OCI-LY1 (cell line): ENCODE results near the gene PKD2L1.
"Not testable (repeated sequence)": the region's sequence is repeated elsewhere in the genome, so short reads cannot be mapped to it uniquely, and the experiment has no call there.

Source experiments
- H2AFZ ChIP-seq: fragments of 200-600 bp; sonication (generic), shearing (Covaris generic); 2 replicates; pipeline ENCODE4 v1.6.0; 2014; ENCODE audit warnings: antibody characterized with exemption, mild to moderate bottlenecking, low read length
- H3F3A ChIP-seq: fragments of 200-600 bp; sonication (generic), shearing (Covaris generic); 2 replicates; pipeline ENCODE4 v1.6.0; 2014; ENCODE audit warnings: mild to moderate bottlenecking, antibody characterized with exemption, low read length, moderate library complexity; ENCODE audit not compliant: insufficient read depth
- H3K27ac ChIP-seq: fragments of 200-600 bp; sonication (generic); 2 replicates; pipeline ENCODE4 v1.5.1; 2014; ENCODE audit warnings: low read length, mixed run types, mild to moderate bottlenecking, low read depth; ENCODE audit not compliant: poor library complexity, severe bottlenecking
- H3K27me3 ChIP-seq: fragments of 200-600 bp; sonication (generic); 2 replicates; pipeline ENCODE4 v1.6.0; 2014; ENCODE audit warnings: antibody characterized with exemption, mild to moderate bottlenecking, low read length, moderate library complexity; ENCODE audit not compliant: insufficient read depth
- H3K36me3 ChIP-seq: fragments of 200-600 bp; sonication (generic); 2 replicates; pipeline ENCODE4 v1.6.1; 2014; ENCODE audit warnings: mild to moderate bottlenecking, antibody characterized with exemption, low read length, moderate library complexity, mixed read lengths; ENCODE audit not compliant: insufficient read depth
- H3K4me1 ChIP-seq: fragments of 200-600 bp; sonication (generic); 2 replicates; pipeline ENCODE4 v1.5.1; 2014; ENCODE audit warnings: mild to moderate bottlenecking, low read length, moderate library complexity; ENCODE audit not compliant: insufficient read depth, severe bottlenecking
- H3K4me2 ChIP-seq: fragments of 200-600 bp; sonication (generic), shearing (Covaris generic); 2 replicates; pipeline ENCODE4 v1.6.1; 2014; ENCODE audit warnings: low read length
- H3K4me3 ChIP-seq: fragments of 200-600 bp; sonication (generic); 2 replicates; pipeline ENCODE4 v1.5.1; 2014; ENCODE audit warnings: low read length, low read depth, mild to moderate bottlenecking, mixed read lengths; ENCODE audit not compliant: poor library complexity, severe bottlenecking
- H3K79me2 ChIP-seq: fragments of 200-600 bp; shearing (Covaris generic); 2 replicates; pipeline ENCODE4 v1.6.1; 2016; ENCODE audit warnings: mixed run types, low read length, mixed read lengths; ENCODE audit not compliant: insufficient read depth
- H3K9ac ChIP-seq: fragments of 200-600 bp; sonication (generic), shearing (Covaris generic); 2 replicates; pipeline ENCODE4 v1.6.1; 2014; ENCODE audit warnings: mild to moderate bottlenecking, low read length, mixed read lengths
- H3K9me2 ChIP-seq: fragments of 200-600 bp; sonication (generic), shearing (Covaris generic); 2 replicates; pipeline ENCODE4 v1.6.1; 2014; ENCODE audit warnings: low read depth, mild to moderate bottlenecking, low read length, mixed read lengths
- H3K9me3 ChIP-seq: fragments of 200-600 bp; shearing (Covaris generic); 2 replicates; pipeline ENCODE4 v1.6.1; 2014; ENCODE audit warnings: low read length, mixed read lengths
- H4K20me1 ChIP-seq: fragments of 200-600 bp; sonication (generic), shearing (Covaris generic); 2 replicates; pipeline ENCODE4 v1.6.0; 2016; ENCODE audit warnings: mild to moderate bottlenecking, low read length; ENCODE audit not compliant: insufficient read depth
- EZH2 ChIP-seq: fragments of 200-600 bp; sonication (generic), shearing (Covaris generic); IDR thresholded peaks from 2 replicates; pipeline ENCODE4 v1.8.0; 2017; ENCODE audit warnings: borderline replicate concordance, mixed run types, mild to moderate bottlenecking, antibody characterized with exemption, low read length, moderate library complexity, mixed read lengths
- TF ChIP-seq, protein P1 (sequence below): fragments of 200-600 bp; sonication (generic), shearing (Covaris generic); IDR thresholded peaks from 2 replicates; pipeline ENCODE4 v1.5.1; 2017; ENCODE audit warnings: mild to moderate bottlenecking, antibody characterized with exemption, low read length, moderate library complexity, mixed read lengths

Gene PKD2L1

DNA sequence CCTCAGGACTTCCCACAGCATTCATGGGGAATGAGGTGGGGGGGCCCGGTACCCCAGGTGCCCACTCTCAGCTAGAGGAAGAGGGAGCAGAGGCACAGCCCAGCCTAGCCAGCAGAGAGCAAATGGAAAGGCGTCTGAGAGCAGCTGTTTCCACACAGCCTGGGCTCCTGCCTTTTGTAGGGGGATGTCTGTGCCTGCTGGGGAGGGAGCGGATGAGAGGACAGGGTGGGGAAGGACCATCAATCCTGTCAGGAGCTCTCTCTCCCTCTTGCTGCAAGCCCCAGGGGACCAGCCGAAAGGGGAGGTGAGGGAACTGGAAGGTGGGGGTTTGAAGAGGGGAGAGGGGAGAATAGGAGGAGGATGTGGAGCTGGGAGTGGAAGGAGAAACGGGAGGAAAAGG is at the start of gene PKD2L1:
PKD2L1 (minus strand) TSS at position 150 of the 400 bp plus-strand sequence; CDS start at position 25, 125 bp downstream.
- no peak within 1 kb of the TSS for H2AFZ ChIP-seq
- no peak for TF ChIP-seq EZH2
- TF ChIP-seq, protein P1, sequence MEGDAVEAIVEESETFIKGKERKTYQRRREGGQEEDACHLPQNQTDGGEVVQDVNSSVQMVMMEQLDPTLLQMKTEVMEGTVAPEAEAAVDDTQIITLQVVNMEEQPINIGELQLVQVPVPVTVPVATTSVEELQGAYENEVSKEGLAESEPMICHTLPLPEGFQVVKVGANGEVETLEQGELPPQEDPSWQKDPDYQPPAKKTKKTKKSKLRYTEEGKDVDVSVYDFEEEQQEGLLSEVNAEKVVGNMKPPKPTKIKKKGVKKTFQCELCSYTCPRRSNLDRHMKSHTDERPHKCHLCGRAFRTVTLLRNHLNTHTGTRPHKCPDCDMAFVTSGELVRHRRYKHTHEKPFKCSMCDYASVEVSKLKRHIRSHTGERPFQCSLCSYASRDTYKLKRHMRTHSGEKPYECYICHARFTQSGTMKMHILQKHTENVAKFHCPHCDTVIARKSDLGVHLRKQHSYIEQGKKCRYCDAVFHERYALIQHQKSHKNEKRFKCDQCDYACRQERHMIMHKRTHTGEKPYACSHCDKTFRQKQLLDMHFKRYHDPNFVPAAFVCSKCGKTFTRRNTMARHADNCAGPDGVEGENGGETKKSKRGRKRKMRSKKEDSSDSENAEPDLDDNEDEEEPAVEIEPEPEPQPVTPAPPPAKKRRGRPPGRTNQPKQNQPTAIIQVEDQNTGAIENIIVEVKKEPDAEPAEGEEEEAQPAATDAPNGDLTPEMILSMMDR: no peak

DNA sequence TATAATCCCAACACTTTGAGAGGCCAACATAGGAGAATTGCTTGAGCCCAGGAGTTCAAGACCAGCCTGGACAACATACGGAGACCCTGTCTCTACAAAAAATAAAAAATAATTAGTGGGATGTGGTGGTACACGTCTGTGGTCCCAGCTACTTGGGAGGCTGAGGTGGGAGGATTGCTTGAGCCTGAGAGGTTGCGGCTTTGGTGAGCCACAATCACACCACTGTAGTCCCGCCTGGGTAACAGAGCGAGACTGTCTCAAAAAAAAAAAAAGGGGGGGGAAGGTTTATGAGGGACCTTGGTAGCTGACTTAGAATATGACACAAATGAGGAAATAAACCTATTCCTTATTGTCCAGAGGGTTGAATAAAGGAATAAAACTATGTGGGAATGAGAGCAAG is 47.8 kb upstream of the PKD2L1 start:
- no peak overlapping the region for H2AFZ ChIP-seq
- TF ChIP-seq, protein P1: no peak
- no peak for TF ChIP-seq EZH2
- H3K36me3 ChIP-seq: no peaks in the 10 kb centered on the region; the same call in 1 of the 2 replicates
- peaks cover 20% of the 10 kb centered on the region for H3K4me1 ChIP-seq
- H4K20me1 ChIP-seq: no peaks in the 10 kb centered on the region
- H3K9me3 ChIP-seq: no peaks in the 10 kb centered on the region
- H3F3A ChIP-seq: no peaks in the 10 kb centered on the region
- H3K4me3 ChIP-seq: no peak overlapping the region
- H3K27ac ChIP-seq: no peak overlapping the region
- H3K9ac ChIP-seq: no peak overlapping the region
- H3K9me2 ChIP-seq: no peaks in the 10 kb centered on the region
- H3K4me2 ChIP-seq: no peak overlapping the region
- H3K79me2 ChIP-seq: no peaks in the 10 kb centered on the region
- H3K27me3 ChIP-seq: no peaks in the 10 kb centered on the region

More for the DNA sequence above, at the start of gene PKD2L1:
- Histone ChIP-seq H3K36me3 (no peaks in the 10 kb centered on the region), H3K9me3 (no peaks in the 10 kb centered on the region), H4K20me1 (no peaks in the 10 kb centered on the region), H3K4me3 (no peak within 1 kb of the TSS), H3K4me2 (no peak within 1 kb of the TSS), H3K9ac (no peak within 1 kb of the TSS), H3K9me2 (no peaks in the 10 kb centered on the region), H3K79me2 (no peaks in the 10 kb centered on the region), H3K27ac (no peak within 1 kb of the TSS), H3F3A (no peaks in the 10 kb centered on the region), H3K4me1 (no peaks in the 10 kb centered on the region), H3K27me3 (no peaks in the 10 kb centered on the region)

DNA sequence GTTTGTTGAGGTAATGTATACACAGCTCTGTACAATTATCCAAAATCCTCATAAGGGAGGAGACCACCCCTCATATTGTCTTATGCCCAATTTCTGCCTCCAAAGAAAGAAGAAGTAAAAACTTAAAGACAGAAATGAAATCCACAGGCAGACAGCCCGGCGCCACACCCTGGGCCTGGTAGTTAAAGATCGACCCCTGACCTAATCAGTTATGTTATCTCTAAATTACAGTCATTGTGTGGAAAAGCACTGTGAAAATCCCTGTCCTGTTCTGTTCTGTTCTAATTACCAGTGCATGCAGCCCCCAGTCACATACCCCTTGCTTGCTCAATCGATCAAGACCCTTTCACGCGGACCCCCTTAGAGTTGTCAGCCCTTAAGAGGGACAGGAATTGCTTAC is 46.6 kb upstream of the PKD2L1 start:
- H3K9ac ChIP-seq, H3K9me3 ChIP-seq, H3K27me3 ChIP-seq, H2AFZ ChIP-seq, H3K79me2 ChIP-seq, H3K27ac ChIP-seq, H3K4me3 ChIP-seq, H3K9me2 ChIP-seq, H3K36me3 ChIP-seq, H4K20me1 ChIP-seq, H3F3A ChIP-seq, H3K4me2 ChIP-seq: not testable (repeated sequence)
- peaks cover 28% of the 10 kb centered on the region for H3K4me1 ChIP-seq

DNA sequence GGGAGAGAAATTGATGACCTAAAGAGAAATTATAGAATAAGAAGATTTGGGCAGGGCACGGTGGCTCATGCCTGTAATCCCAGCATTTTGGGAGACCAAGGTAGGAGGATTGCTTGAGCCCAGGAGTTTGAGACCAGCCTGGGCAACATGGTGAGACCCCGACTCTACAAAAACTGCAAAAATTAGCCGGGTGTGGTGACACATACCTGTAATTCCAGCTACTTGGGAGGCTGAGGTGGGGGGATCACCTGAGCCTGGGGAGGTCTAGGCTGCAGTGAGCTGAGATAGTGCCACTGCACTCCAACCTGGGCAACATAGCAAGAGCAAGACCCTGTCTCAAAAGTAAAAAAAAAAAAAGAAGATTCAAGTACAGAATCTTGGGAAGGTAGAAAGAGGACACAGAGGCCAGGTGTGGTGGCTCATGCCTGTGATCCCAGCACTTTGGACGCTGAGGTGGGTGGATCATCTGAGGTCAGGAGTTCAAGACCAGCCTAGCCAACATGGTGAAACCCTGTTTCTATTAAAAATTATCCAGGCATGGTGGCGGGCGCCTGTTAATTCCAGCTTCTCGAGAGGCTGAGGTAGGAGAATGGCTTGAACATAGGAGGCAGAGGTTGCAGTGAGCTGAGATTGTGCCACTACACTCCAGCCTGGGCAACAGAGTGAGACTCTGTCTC is 44.8 kb upstream of the PKD2L1 start:
- Histone ChIP-seq H3K9ac (peak overlapping the region; percentile 95; the same call in 1 of the 2 replicates), H3K4me1 (peaks cover 46% of the 10 kb centered on the region), H3K4me2 (peak overlapping the region; percentile 95), H3K27ac (peak overlapping the region; percentile 86), H3K4me3 (peak overlapping the region; percentile 83)
- H3K79me2 ChIP-seq, H3F3A ChIP-seq, H3K9me3 ChIP-seq, H4K20me1 ChIP-seq, H2AFZ ChIP-seq, H3K36me3 ChIP-seq, H3K9me2 ChIP-seq, H3K27me3 ChIP-seq: not testable (repeated sequence)
